ENCODE data around the gene LHX3.

Gene LHX3

DNA sequence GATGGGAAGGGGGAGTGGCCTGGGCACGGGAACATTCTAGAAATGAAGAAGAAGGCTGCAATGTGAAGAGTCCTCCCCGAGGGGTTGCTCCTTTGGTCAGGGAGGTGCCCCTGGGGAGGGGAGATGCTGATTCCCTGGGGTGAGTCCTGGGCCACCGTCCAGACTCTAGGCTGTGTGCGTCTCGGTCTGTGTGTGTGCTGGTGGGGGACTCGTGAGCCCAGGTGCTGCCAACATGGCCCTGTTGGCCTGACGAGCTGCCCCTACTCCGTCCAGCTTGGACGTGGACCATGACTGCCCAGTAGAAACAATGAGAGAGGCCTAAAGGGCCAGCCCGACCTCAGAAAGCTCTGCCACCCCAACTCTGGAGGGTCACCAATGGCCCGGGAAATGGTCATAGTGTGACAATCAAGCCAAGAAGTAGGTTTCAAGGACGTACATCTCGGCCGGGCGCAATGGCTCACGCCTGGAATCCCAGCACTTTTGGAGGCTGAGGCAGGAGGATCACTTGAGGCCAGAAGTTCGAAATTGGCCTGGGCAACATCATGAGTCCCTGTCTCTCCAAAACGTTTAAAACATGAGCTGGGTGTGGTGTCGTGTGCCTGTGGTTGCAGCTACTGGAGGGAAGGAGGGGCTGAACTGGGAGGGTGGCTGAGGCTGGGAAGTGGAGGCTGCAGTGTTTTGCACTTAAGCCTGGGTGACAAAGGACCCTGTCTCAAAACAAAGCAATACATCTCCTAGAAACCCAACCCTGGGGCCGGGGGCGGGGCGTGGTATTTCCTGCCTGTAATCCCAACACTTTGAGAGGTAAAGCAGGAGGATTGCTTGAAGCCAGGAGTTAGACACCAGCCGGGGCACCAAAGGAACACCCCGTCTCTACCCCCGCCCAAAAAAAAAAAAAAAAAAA is 17.0 kb downstream of the LHX3 start:
- TF ChIP-seq POLR2A (IDR thresholded peaks at IDR 0.05; ENCODE audit: extremely low read depth, insufficient read length) (no peak), CTCF (IDR thresholded peaks at IDR 0.05; ENCODE audit: low read depth, low read length) (no peak), MYC (IDR thresholded peaks at IDR 0.05; ENCODE audit: low read depth, low read length) (no peak)
- TF ChIP-seq, protein P1, sequence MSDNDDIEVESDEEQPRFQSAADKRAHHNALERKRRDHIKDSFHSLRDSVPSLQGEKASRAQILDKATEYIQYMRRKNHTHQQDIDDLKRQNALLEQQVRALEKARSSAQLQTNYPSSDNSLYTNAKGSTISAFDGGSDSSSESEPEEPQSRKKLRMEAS (IDR thresholded peaks at IDR 0.05; ENCODE audit: low read depth, low read length) = no peak

DNA sequence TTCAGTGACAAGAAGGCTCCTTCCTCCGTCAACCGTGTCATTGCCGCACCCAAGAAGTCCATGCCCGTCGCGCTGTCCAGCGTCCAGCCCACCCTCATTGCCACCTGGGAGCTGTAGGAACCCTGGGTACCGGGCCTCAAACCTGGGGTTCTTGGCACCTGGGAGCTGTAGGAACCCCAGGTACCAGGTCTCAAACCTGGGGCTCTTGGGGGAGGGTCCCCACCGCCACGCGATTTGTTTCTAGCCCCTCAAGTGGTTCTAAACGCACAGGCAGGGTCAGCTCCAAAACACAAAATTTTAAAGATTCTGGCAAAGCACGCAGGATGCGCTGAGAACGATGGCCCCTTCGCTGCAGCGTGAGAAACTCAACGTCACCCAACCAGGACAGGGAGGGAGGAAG is 17.7 kb downstream of the LHX3 start:
- no peak overlapping the region for H3K4me3 ChIP-seq (ENCODE audit: low read depth, low read length)
- no peak for DNase-seq (ENCODE audit: low read depth)
- TF ChIP-seq, protein P1 (IDR thresholded peaks at IDR 0.05; ENCODE audit: low read depth, low read length) = no peak
- TF ChIP-seq CTCF (IDR thresholded peaks at IDR 0.05; ENCODE audit: low read depth, low read length) (no peak), POLR2A (IDR thresholded peaks at IDR 0.05; ENCODE audit: extremely low read depth, insufficient read length) (no peak), MYC (IDR thresholded peaks at IDR 0.05; ENCODE audit: low read depth, low read length) (no peak)

More for the DNA sequence above, 17.0 kb downstream of the LHX3 start:
- no peak overlapping the region for H3K4me3 ChIP-seq (ENCODE audit: low read depth, low read length)
- no peak for DNase-seq (ENCODE audit: low read depth)

- DNase-seq (ENCODE audit: low read depth) = no peak
- TF ChIP-seq CTCF (IDR thresholded peaks at IDR 0.05; ENCODE audit: low read depth, low read length) = no peak
- TF ChIP-seq MYC (IDR thresholded peaks at IDR 0.05; ENCODE audit: low read depth, low read length) = no peak
- TF ChIP-seq, protein P1 (IDR thresholded peaks at IDR 0.05; ENCODE audit: low read depth, low read length) = no peak
- no peak overlapping the region for H3K4me3 ChIP-seq (ENCODE audit: low read depth, low read length)
Measured at GRCh38 chr9:136186386-136186785, 18.5 kb downstream of the LHX3 start.

GRCh38 chr9:136185596-136186366 is 19.1 kb downstream of the LHX3 start:
- no peak for DNase-seq (ENCODE audit: low read depth)
- TF ChIP-seq, protein P1 (IDR thresholded peaks at IDR 0.05; ENCODE audit: low read depth, low read length) = no peak
- TF ChIP-seq MYC (IDR thresholded peaks at IDR 0.05; ENCODE audit: low read depth, low read length) = no peak
- no peak for TF ChIP-seq CTCF (IDR thresholded peaks at IDR 0.05; ENCODE audit: low read depth, low read length)
- no peak for TF ChIP-seq POLR2A (IDR thresholded peaks at IDR 0.05; ENCODE audit: extremely low read depth, insufficient read length)
- no peak overlapping the region for H3K4me3 ChIP-seq (ENCODE audit: low read depth, low read length)

- TF ChIP-seq MYC (IDR thresholded peaks at IDR 0.05; ENCODE audit: low read depth, low read length) (no peak), POLR2A (IDR thresholded peaks at IDR 0.05; ENCODE audit: extremely low read depth, insufficient read length) (no peak), CTCF (IDR thresholded peaks at IDR 0.05; ENCODE audit: low read depth, low read length) (no peak)
- TF ChIP-seq, protein P1 (IDR thresholded peaks at IDR 0.05; ENCODE audit: low read depth, low read length) = no peak
- no peak for DNase-seq (ENCODE audit: low read depth)
- no peak overlapping the region for H3K4me3 ChIP-seq (ENCODE audit: low read depth, low read length)
Measured at GRCh38 chr9:136185066-136185465, 19.9 kb downstream of the LHX3 start.

Measured in NB4 (cell line).